ENCODE measurements around the gene TRIOBP. TPM values are rescaled to one million over a fixed set of nuclear protein-coding genes. Genes with fewer than 3 reads are reported as not detected.

The TRIOBP gene
- polyA plus RNA-seq, 1 donor (not counting 4 experiments of a cell fraction or from before 2014, with no cell fraction given) = 22.2 TPM

GRCh38 chr22:37661160-37661924 is 35.5 kb upstream of the TRIOBP start:
- Histone ChIP-seq H3K36me3 (ENCODE audit: control insufficient read depth in 2 of 2, extremely low read depth in 1 of 2, insufficient read depth in 2 of 2, low read length in 2 of 2) (peaks cover 3 to 8% of the 10 kb centered on the region in 2 experiments), H3K9me3 (ENCODE audit: control insufficient read depth, low read depth, low read length) (no peaks in the 10 kb centered on the region), H3K4me1 (ENCODE audit: control insufficient read depth, extremely low read depth, insufficient read depth, low read length) (peaks cover 20% of the 10 kb centered on the region), H2AFZ (ENCODE audit: control insufficient read depth, low read length) (no peak overlapping the region), H3K4me3 (ENCODE audit: control insufficient read depth in 2 of 3, extremely low read depth in 1 of 3, insufficient read depth in 2 of 3, low read depth in 1 of 3, low read length in 3 of 3) (no peak overlapping the region), H3K9me1 (ENCODE audit: control insufficient read depth, extremely low read depth, insufficient read depth, low read length) (no peaks in the 10 kb centered on the region), H3K27me3 (ENCODE audit: control insufficient read depth, extremely low read depth, insufficient read depth, low read length) (no peaks in the 10 kb centered on the region), H3K27ac (ENCODE audit: control insufficient read depth, insufficient read depth, low read length) (no peak overlapping the region), H3K9ac (ENCODE audit: control insufficient read depth, extremely low read depth, insufficient read depth, low read length) (no peak overlapping the region), H3K4me2 (ENCODE audit: control insufficient read depth, extremely low read depth, insufficient read depth, low read depth, low read length) (no peak overlapping the region), H4K20me1 (ENCODE audit: control insufficient read depth, extremely low read depth, insufficient read depth, low read length) (peaks cover 3% of the 10 kb centered on the region), H3K79me2 (ENCODE audit: control insufficient read depth, insufficient read depth, low read length) (peaks cover 23% of the 10 kb centered on the region)
- dilution Hi-C loops (cut with MboI; ENCODE audit: extremely low pct_ligation_motif_present, low sequenced_read_pairs) = no loop called here
- TF ChIP-seq CTCF (optimal IDR thresholded peaks at IDR 0.05 in 1 of 3, IDR thresholded peaks at IDR 0.05 in 1 of 3, conservative IDR thresholded peaks at IDR 0.05 in 1 of 3; ENCODE audit: extremely low read depth in 1 of 3, insufficient read depth in 2 of 3, low read length in 3 of 3) = peak in 2 of 3 experiments; percentile 39 to 74
- TF ChIP-seq EZH2 (IDR thresholded peaks at IDR 0.05; ENCODE audit: low read length) = no peak
- no peak for DNase-seq (ENCODE audit: low read depth, low spot score)
- FAIRE-seq = no peak

- H3K9me3 ChIP-seq (ENCODE audit: control insufficient read depth, low read depth, low read length) = no peaks in the 10 kb centered on the region
- H3K79me2 ChIP-seq (ENCODE audit: control insufficient read depth, insufficient read depth, low read length) = peaks cover 23% of the 10 kb centered on the region
- no peak for FAIRE-seq
- H3K27ac ChIP-seq (ENCODE audit: control insufficient read depth, insufficient read depth, low read length) = no peak overlapping the region
- H3K4me3 ChIP-seq (ENCODE audit: control insufficient read depth in 2 of 3, extremely low read depth in 1 of 3, insufficient read depth in 2 of 3, low read depth in 1 of 3, low read length in 3 of 3) = no peak overlapping the region
- H4K20me1 ChIP-seq (ENCODE audit: control insufficient read depth, extremely low read depth, insufficient read depth, low read length) = peaks cover 3% of the 10 kb centered on the region
- H2AFZ ChIP-seq (ENCODE audit: control insufficient read depth, low read length) = no peak overlapping the region
- peaks cover 4 to 8% of the 10 kb centered on the region in 2 experiments for H3K36me3 ChIP-seq (ENCODE audit: control insufficient read depth in 2 of 2, extremely low read depth in 1 of 2, insufficient read depth in 2 of 2, low read length in 2 of 2)
- TF ChIP-seq EZH2 (IDR thresholded peaks at IDR 0.05; ENCODE audit: low read length) = no peak
- TF ChIP-seq CTCF (optimal IDR thresholded peaks at IDR 0.05 in 1 of 3, IDR thresholded peaks at IDR 0.05 in 1 of 3, conservative IDR thresholded peaks at IDR 0.05 in 1 of 3; ENCODE audit: extremely low read depth in 1 of 3, insufficient read depth in 2 of 3, low read length in 3 of 3) = no peak
- H3K27me3 ChIP-seq (ENCODE audit: control insufficient read depth, extremely low read depth, insufficient read depth, low read length) = no peaks in the 10 kb centered on the region
- dilution Hi-C loops (cut with MboI; ENCODE audit: extremely low pct_ligation_motif_present, low sequenced_read_pairs) = no loop called here
- H3K9ac ChIP-seq (ENCODE audit: control insufficient read depth, extremely low read depth, insufficient read depth, low read length) = no peak overlapping the region
- no peak overlapping the region for H3K4me2 ChIP-seq (ENCODE audit: control insufficient read depth, extremely low read depth, insufficient read depth, low read depth, low read length)
- peaks cover 20% of the 10 kb centered on the region for H3K4me1 ChIP-seq (ENCODE audit: control insufficient read depth, extremely low read depth, insufficient read depth, low read length)
- no peak for DNase-seq (ENCODE audit: low read depth, low spot score)
- H3K9me1 ChIP-seq (ENCODE audit: control insufficient read depth, extremely low read depth, insufficient read depth, low read length) = no peaks in the 10 kb centered on the region
These were observed 34.8 kb upstream of the TRIOBP start for GRCh38 chr22:37662039-37662438.
